CD4-positive, alpha-beta T cell treated with Interleukin-4 for 1 hour (primary cell): ENCODE measurements around the gene CX3CR1.

Experiments used
- DNase-seq, 2 donors: peaks; one replicate each; pipeline ENCODE4 v3.0.0-alpha.2; 2020 to 2022

The CX3CR1 gene

DNA sequence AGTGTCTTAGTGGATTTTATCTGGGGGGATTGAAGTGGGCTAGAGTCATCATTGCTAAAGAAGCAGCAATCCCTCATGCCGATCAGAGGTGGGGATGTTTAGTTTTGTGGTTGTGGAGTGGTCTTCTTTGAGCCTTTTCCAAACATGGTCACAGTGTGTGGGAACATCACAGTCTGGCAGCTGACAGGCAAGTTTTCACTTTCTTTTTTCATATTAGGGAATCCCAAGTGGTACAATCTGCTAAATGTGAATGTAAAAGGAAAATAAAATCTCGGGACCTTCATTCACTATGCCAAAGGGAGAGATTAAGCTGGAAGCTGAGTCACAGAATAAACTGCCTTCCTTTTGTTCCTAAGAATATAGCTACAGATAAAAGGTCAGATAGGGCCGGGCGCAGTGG, 10.4 kb upstream of the CX3CR1 start:
- no peak for DNase-seq

DNA sequence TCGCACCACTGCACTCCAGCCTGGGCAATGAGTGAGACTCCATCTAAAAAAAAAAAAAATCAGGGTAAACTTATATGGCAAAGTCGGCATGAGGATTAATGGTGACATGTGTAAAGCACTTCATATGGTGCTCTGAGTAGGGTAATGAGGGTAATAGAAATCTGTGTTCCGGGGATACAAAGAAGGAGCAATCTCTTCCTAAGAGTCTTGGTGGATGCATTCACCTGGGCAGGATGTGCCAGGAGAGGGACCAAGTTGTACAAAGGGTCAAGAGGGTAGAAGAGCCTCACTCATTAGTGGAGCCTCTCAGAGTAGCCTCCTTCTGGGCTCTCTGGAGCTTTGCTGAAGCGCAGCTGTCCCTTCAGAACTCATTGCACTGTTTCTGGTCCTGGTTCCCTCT, 9.3 kb upstream of the CX3CR1 start:
- DNase-seq, result no peak

DNA sequence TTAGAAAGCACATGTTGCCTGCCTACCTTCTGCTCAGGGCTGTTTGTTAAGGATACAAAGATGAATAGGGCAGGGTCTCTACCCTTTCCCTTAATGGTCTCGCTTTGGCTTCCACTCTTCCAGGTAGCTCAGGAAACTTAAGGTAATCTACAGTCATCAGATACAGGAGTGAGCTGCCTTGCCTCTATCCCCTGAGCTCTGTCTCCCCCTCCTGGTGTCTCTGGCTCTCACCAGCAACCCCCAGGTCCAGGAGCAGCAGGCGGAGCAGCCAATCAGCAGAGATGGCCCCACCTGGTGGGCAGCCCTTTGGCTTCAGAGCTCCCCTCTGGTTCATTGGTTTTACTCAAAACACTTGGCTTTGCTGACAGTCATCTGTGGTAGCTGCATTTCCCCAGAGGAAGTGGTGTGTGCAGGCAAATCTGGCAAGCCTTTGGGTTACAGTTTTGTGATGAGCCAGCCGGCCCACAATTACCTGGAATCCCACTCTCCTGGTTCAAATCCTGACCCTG, 8.5 kb upstream of the CX3CR1 start:
- DNase-seq, result peak; percentile 89 to 92

DNA sequence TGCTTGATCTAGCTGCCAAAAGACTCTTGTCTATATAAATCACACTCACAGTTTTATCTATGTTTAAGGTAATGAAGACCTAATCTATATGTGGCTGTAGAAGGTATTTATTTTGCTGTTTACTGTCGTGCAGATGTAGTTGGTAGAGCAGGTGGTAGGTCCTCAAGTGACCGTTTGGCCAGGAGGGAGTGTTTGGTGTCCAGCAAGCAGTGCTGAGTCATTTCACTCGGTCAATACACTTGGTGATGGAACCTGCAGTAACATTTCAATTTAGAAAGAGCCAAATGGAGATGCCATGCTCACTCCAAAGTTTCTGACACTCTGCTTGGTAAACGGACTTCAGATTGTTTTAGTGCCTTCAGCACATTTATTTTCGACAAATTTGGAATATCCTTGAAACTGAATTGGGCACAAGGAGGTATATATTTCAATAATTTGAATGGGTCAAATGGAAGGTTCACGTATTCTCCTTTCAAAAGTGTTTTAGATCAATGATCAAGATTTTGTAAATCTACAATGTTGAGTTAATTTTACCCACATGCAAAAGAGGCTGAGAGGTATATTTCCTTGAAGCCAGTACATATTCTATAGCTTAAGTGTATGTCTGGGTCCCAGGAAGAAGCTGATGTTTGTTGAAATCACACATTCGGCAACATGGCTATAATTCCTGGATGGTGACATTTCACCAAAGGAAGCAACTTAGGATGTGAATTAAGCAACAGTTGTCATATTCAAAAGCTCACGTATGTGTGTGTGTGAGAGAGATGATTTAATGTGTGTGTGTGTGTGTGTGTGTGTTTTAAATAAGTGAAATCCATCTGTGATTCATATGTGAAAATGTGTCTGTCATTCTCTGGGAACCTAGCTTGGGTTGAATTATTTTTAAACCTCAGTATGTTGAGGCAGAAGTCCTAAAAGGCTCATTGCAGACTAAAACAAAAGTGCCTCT, 7.7 kb upstream of the CX3CR1 start:
- DNase-seq, result no peak

DNA sequence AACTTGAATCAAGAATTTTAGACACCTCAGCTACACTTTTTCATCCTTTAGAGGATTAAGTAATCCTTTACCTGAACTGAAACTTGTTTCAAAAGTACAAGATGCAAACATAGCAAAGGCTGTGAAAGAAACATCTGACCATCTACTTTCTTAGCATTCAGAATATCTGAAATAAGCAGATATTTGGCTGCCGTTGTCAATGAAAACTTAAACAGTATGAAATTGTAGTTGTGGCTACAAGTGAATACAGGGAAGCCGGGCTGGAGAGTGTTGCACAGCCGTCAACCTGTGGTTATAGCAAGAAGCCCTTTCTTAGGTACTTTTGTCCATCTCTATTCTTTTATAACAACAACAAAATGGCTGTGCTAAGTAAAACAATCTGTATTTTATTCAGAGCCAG, 6.9 kb upstream of the CX3CR1 start:
- no peak for DNase-seq

DNA sequence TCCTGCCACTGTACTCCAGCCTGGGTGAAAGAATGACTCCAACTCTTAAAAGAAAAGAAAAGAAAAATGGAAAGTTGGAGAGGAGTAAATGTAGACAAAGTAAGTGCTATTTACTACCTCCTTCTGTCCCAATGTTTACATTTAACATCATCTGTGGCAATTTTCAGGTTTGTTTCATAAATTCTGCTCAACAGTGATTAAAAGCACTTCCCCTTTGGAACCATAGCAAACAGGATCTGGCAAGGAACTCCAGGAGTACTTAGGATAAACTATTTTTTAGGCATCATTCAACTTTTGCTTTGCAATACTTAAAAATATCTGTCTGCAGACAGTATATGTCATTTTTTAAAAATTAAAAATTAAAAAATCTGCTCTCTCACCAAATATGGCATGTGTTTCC, 5.5 kb upstream of the CX3CR1 start:
- no peak for DNase-seq

DNA sequence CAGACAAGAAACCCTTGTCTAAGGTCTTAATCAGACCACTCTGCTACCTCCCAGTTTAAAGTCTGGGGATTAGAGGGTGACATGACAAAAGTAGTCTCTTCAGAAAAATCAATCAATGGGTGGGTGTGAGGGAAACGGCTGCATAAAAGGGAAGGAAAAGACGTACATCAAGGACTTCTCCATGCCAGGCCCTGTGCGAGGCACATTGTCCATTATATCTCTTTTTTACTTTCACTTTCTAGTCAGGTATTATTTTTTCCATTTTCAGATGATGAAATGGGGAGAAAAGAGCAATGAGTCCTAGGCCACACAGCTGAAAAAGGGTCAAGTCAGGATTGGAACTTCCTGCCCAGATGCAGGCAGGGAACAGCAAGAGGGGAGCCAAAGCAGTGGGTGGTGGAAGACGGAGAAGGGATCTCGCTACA, 4.6 kb upstream of the CX3CR1 start:
- DNase-seq, result no peak

DNA sequence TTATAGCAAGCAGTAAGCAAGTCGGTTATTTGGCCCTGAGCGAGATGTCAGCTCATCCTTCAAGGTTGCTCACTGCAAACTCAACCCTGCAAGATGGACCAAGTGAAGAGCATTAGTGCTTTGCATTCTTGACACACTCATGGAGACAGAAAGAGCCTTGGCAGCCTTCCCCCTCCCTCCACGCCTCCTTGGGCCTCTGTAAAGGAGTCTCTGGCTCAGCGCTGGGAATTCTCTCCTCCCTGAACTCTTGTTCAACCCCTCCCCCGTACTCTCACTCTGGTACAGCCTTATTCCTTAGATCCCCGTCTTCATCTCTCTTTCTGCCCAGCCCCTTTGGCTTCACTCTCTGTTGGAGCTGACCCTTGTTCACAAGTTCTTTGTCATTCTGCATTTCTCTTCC, 2.2 kb upstream of the CX3CR1 start:
- DNase-seq, result no peak

DNA sequence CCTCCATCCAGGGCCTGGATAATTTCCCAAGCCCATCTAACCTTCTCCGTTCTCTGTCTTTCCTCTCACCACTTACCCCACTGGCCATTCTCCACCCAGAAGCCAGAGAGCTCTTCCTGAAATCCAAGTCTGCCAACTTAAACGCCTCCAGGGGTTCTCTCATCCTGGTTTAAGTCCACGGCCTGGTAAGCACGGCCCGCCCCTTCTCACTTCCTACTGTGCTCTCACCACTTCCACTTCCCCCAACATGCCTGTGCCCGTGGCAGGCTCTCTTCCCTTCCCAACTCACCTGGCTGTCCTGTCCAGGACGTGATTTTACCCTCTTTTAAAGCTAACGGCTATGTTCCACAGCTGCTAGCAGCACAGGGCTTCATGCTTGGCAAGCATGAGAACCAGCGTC, 1.7 kb upstream of the CX3CR1 start:
- DNase-seq, result no peak

DNA sequence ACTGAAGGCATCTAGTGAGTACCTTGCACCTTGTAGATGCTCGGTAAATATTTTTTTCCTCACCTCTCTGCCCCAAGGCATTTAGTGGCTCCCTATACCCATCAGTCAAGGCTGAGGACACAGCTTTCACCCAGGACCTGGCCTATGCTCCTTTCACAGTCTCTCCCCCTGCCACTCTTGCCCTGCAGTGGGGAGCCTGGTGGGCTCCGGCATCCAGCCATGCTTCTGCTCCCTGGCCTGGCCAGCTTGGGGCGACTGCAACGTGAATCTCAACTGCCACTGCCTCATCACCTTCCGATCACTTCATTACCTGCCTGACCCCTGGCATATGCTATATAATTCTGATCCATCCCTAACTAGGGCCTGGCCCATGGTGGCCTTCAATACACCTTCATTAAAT, 735 bp upstream of the CX3CR1 start:
- DNase-seq, result no peak

DNA sequence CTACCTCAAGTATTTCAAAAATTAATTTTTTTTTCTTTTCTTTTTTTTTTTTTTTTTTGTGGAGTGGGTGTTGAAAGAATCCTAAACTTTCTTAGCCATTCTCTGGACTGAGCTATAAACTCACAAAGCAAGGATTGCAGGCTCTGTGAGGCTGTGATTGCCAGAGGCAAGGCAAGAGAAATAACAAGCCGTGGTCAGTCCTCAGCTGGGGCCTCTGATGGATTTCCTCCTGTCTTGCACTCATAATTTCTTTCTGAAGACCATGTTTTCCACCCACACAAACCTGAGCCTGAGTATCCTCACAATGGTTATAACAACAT, 1.3 kb downstream of the CX3CR1 start:
- no peak for DNase-seq

DNA sequence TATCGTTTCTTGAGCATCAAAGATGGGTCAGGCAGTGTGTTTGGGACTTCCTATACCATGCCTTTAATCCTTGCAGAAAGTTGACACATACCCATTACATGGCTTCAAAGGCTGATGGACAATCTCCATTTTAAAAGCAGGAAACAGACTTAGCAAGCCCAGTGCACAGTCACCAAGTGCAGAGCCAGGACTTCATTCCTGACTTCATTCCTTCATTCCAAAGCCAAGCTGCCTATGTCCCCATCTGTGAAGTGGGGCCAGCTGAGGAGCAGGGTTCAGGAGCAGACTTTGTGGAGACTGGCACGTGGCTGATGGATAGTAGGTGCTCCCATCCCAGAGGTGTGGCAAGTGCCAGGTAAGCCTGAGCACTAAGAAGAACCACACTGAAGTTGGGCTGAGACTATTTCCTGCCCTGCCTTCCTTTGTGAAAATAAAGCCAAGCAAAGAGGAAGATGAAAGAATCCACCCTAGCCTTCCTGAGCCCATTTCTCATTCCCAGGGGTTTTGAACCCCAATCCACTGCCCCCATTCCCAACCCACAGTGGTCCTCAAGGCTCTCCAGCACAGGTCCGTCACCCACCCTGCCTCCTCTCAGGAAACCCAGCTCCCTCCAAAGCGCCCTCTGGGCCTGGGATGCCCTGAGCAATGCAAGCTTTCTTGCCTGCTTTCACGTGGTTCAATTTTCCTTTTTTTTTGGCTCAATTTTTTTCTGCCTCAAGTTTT, 1.8 kb downstream of the CX3CR1 start:
- no peak for DNase-seq

DNA sequence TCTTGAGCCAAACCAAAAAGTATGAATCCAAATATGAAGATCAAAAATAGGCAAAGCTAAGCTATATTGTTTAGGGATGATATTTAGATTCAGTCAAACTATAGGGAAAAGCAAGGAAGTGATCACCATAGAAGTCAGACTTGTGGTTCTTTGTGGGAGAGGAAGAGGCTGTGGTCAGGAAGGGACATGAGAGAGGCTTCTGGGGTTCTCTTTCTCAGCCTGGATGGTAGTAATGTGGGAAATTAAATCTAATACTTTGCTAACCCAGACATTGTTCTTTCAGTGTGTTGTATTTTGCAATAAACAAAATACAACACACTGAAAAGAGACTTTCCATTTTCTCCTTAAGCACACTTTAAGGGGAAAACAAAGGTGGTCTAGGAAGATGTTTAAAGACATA, 3.1 kb downstream of the CX3CR1 start:
- DNase-seq, result no peak

DNA sequence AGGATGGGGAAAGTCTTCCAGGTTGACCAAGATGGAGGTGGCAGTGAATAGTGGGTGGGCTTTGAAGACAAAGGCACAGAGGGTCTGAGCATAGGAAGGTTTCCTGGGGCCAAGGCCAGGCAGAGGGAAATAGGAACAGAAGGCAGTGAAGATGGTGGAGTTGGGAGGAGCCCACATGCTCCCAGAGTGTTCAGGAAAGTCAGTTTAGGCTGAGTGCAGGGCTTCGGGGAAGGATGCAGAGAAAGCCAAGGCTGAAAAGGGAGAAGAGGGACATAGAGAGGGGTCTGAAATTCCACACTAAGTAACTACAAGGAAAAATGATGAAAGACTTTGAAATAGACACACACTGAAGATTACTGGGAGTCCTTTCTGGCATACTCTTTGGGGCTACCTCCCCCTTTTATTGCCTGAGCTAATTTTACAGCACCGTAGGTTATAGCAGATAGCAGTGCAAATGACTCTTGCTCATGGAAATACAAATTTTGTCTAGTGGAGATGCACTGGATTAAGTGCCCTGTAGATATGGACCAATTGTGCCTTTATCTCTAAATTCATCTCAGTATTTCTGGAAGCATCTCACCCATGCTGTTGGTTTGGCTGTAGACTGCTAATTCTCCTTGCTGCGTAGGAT, 3.8 kb downstream of the CX3CR1 start:
- DNase-seq, result no peak

DNA sequence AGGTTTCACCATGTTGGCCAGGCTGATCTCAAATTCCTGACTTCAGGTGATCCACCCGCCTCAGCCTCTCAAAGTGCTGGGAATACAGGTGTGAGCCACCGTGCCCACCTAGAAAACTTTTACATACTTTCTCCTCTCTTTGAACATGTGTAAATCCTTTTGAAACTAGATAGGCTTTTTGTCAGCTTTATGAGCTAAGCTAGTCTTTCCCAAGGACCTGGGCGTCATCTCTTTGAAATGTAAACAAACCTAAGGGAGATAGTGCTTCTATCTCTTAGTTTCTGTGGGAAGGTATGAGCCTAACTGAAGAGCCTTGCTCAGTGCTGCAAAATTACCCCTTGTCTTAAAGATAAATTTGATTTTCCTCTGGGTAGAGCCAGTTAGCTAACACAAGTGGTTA, 4.8 kb downstream of the CX3CR1 start:
- DNase-seq, result no peak

DNA sequence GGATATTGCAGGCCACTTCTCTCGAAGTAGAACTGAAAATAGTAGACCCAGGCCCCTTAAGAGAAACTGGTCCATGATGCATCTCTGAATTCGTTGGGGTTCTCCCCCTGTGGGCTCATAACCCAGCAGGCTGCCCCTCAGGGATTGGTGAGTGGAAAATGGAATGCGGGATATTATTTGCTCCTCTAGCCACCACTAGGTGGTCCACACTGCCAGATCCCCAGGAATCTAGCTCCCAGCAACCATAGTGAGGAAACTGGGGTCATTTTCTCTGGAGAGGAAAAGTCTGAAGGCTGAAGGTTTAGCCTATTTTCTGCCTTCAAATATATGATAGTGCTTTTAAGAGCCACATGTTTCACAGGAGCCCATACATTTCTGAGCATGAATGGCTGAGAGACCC, 6.7 kb downstream of the CX3CR1 start:
- DNase-seq, result no peak

DNA sequence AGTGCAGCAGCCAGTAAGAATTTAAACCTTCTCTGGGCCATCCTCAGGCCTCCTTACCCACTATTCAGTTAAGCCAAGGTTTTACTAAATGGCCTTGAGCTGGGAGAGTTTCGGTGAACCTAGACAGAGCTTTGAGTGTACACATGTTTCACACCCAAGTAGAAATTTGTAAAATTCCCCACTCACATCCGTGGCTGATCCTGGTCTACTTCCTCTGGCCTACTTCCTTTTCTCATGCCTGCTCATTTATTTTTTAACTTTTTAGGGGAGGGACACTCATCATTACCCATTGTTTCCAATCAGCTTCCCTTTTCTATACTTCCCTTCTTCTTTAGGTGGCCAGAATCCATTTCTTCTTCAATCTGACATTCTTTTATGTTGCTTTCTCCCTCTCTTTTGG, 7.6 kb downstream of the CX3CR1 start:
- DNase-seq, result no peak

DNA sequence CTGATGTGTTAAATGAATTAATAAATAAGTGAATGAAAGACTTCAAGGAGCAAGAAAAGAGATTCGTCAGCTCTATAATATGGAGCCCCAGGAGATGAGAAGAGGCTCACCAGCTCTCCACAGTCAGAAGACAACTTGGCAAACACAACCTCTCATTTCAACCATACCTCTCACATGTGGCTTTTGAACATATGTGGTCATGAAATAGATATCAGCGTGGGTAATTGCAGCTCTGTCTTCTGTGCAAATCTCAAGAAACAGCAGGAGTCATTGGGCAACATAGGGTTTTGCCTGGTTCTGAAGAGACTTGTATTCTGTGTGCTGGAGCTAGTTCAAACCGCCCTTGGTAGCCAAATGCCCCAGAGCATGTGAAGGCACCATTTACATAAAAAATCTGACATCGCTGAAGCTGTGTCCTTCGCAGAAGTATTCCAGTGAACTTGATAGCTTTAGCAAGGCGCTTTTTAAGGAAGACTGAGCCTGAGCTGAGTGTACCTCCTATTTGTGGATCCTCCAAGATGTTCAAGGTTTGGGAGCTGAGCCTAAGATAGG, 8.4 kb downstream of the CX3CR1 start:
- DNase-seq, result no peak

DNA sequence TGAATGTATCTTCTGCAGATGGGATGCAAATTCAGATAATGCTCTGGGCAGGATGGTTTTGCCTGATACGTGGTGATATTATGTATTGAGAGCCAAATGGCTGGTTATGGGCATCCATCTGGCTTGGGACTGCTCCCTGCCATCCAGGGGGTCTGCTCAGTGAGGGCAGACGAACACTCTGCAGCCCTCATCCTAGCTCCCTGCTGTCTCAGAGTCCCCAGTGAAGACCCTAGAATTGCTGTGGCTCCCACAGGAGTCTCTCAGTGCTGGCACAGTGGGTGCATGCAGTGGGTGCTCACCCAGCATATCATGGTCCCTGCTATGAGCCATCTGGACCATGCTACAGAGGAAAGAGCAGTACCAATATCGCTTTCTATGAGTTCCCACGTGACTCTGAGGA, 10.3 kb downstream of the CX3CR1 start:
- DNase-seq, result no peak

DNA sequence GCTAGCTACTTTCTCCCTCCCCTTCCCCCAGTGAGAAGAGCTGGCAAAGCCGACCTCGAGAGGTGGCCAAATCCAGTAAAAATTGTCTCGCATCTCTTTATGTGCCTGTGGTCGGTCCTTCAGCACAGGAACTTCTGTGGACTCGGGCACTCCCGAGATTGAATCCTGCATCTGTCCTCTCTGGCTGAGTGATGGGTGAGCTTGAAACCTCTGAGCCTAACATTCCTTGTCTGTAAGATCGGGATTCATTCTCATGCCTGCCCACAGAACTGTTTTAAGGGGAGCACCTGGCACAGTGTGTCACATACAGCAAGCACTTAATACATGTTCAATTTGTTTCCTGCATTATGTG, 11.3 kb downstream of the CX3CR1 start:
- no peak for DNase-seq

DNA sequence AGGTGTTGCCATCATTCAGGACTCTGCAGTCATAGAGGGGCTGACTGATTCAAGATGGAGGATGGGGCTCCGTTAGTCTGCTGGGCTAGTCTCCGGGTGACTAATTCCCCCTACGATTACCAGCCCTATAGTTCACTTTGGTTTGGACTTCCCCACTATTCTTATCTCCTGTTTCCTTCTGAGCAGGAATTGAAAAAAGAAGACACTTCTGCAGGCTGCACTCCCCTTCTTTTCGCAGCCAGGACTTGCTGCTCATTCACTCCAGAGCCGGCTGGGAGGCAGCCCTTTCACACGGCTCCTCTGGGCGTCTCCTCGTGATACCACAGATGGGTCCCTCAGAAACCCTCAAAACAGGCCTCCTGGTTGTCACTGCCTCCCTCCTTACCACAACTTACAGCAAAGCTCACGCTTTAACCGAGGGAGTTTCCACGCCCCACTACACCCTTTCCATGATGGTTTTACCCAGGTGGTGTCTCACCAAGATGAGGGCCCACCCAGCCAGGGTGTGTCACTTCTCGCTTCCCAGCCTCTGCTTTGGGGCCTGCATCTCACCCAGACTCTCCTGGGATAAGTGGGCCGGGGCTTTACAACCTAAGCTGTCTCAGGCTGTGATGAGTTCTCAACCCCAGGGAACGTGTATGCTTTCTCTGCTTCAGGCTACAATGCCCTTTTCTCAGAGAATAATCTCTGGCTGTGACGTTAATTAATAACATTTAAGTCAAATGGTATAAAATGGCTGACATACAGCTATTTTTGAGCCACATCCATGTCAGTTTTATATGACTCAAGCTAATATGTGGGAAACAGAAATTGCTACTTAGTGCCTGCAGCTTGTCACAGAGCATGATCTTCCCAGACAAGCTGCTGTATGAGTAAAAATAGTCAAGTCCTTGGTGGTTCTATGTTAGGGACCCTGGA, 11.9 kb downstream of the CX3CR1 start:
- peak; percentile 76 to 84 for DNase-seq

DNA sequence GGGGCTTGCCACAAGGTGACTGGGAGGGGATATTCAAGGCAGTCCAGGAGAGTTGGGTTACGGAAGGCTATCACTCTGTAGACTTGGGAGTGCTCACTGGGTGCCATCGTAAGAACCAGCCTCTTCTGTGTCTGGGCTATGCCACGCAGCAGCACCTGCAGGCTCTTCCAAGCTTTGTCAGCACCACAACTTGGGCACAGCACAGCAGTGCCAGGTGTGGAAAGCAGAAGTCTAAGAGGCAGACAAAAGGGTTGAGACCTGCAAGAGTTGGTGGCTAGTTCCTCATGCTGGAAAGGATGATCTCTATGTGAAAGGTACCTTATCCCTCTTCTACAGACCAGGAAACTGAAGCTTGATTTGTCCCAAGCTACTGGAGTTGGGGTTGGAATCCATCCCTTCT, 15.8 kb downstream of the CX3CR1 start:
- DNase-seq, result peak in 1 of 2 donors; percentile 40
